ENCODE data around the gene CDK4.

CDK4 gene

DNA sequence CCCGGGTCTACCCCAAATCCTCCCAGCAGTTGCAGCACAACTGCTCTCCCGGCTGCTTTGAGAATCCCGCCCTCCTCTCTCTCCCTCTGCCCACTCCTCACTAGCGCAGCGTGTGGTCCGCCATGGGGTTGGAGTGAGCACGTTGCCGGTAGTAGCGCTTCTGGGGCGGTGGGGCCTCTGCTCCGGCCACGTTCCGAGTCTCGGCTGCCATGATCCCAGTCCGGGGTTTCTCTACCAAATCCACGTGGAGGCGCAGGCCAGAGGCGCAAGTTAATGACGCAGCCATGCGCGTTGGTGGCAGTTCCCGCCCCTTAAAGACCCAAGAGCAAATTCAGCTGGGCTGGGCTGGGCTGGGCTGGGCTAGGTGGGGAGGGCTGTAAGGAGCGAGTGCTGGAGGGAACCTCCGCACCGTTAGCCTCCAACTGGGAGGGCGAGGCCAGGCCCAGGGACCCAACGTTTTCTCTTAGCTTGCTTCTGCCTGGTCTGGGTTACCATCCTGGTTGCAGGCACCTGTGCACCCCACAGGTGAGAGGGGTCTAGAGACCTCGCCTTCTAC is 19.8 kb upstream of the CDK4 start, which contains the start of gene METTL1:
METTL1 (minus strand) TSS at position 233 of the 556 bp plus-strand sequence; CDS start at position 211, 22 bp downstream.
- DNase-seq (ENCODE audit: low read depth) = peak; percentile 73

- peak; percentile 62 for DNase-seq (ENCODE audit: low read depth)
These were observed 19.2 kb upstream of the CDK4 start for GRCh38 chr12:57771236-57771872.

DNA sequence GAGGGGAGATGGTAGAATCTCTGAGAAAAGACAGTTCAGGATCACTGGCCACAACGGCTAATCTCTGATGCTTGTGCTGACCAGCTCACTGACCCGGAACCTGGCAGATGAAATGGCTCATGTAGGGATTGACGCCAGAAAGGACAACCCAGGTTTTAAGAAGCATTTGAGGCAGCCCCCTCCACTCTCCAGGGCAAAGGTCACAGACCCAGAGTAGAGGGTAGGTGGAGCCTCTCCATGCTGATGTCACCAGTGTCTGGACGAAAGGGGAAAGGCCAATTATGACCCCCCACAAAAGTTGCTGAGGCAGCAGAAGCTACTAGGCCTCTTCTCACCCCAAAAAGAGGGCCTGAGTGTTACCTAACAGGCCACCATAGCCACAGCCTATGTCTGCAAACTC is 18.6 kb upstream of the CDK4 start:
- DNase-seq (ENCODE audit: low read depth) = no peak

DNA sequence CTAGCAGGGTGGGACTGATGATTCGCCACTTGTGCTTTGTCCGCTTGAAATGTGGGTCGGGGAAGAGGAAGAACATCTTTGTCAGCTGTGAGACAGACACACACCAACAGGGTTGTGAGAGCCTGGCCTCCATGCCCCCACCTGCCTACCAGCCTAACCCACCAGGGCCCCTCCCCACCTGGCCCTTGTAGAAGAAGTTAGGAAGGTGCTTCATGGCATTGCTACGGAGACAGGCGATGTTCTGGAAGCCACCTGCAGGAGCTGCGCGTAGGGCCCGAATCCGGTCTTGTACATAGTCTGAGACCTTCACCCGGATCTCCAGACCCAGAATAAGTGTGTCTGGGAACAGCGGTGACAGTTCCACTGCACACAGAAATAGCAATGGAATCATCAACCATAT is 17.5 kb upstream of the CDK4 start:
- DNase-seq (ENCODE audit: low read depth) = no peak

DNA sequence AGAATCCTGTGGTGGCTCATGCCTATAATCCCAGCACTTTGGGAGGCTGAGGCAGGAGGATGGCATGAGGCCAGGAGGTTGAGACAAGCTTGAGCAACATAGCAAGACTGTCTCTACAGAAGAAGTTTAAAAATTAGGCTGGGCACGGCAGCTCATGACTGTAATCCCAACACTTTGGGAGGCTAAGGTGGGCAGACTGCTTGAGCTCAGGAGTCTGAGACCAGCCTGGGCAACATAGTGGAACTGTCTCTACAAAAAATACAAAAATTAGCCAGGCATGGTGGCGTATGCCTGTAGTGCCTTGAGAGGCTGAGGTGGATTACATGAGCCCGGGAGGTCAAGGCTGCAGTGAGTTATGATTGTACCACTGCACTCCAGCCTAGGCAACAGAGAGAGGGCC is 15.8 kb upstream of the CDK4 start:
- DNase-seq (ENCODE audit: low read depth) = no peak

DNA sequence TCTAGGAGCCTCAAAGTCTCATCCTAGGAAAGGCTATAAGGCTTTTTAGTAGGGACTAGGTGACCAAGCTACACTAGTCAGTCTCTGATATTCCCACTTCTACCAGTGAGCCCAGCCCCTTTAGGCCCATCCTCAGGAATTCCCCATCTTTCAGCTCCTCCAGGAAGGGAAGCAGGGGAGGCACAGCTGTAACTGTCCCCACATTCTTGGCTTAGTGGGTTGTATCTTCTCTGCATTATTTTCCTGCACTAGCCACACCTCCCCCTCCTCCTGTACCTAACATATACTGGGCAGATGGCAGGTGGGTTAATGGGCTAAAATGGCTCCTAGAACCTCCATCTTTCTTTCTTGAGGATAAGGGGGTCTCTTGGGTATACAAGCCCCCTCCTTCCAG is 15.2 kb upstream of the CDK4 start:
- DNase-seq (ENCODE audit: low read depth) = no peak

- DNase-seq (ENCODE audit: low read depth) = no peak
These were observed 14.6 kb upstream of the CDK4 start, which contains the start of gene CYP27B1 for GRCh38 chr12:57766464-57767304. CYP27B1 (minus strand) TSS chr12:57767078; CDS start chr12:57767041, 37 bp downstream.

DNA sequence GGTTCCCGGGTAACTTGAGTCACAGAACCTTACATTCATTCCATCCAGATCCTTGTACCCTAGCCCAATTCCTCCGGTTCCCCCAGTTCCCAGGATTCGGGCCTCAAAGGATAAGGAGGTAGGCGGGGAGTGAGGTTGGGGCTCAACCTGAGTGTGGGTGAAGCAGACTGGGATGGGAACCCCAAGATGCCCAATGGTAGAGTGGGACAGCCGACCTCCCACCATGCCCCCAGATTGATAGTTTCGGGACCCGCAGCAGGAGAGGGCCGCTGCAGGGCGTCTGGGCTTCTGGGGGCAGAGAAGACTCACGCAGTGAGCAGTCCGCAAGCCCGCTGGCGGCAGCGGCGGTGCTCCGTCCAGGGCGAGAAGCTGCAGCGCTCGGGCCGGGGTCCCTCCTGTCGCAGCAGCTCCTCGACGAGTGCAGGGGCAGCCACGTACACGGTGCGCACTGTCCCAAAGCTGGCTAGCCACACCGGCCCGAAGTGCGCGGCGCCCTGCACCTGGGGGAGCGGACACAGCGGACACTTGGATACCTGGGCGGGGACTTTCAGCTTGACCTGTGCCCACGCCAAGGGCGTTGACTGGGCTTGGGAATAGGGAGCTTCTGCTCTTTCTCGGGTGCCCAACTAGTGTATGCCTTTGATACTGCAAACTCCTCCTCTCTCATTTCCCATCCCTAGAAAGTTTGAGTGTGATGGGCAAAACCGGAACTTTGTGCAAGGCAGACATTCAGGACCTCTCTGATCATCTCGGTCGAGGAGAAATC is 13.8 kb upstream of the CDK4 start:
- DNase-seq (ENCODE audit: low read depth) = no peak

DNA sequence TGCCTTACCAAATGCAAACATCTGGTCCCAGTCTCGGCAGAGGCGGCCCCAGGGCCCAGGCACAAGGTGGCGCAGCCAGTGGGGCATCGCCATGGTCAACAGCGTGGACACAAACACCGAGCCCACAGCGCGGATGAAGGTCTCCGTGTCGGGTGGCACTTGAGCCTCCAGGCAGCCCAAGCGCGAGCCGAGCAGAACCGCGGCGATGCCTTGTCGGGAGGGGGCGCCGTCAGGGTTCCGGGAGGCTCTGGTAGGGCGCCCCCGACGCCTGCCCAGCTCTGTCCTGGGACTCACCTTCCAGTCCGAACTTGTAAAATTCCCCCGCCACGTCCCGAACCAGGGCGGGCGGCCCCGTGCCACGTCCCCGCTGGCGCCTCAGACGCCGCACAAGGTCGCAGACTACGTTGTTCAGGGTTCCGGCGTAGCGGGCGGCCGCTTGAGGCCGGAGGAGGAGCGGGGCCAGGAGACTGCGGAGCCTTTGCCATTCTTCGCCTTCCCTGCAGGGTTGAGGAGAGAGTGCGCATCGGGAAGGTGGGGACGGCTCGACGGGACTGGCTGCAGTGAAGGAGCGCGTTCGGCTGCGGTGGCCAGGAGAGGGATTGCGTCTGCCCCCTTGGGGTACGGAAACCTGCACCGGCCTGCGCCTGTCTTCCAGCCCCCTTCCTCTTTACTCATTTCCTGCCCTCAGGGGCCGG is 13.0 kb upstream of the CDK4 start:
- no peak for DNase-seq (ENCODE audit: low read depth)

- no peak for DNase-seq (ENCODE audit: low read depth)
These were observed 12.5 kb upstream of the CDK4 start for GRCh38 chr12:57764662-57765002.

DNA sequence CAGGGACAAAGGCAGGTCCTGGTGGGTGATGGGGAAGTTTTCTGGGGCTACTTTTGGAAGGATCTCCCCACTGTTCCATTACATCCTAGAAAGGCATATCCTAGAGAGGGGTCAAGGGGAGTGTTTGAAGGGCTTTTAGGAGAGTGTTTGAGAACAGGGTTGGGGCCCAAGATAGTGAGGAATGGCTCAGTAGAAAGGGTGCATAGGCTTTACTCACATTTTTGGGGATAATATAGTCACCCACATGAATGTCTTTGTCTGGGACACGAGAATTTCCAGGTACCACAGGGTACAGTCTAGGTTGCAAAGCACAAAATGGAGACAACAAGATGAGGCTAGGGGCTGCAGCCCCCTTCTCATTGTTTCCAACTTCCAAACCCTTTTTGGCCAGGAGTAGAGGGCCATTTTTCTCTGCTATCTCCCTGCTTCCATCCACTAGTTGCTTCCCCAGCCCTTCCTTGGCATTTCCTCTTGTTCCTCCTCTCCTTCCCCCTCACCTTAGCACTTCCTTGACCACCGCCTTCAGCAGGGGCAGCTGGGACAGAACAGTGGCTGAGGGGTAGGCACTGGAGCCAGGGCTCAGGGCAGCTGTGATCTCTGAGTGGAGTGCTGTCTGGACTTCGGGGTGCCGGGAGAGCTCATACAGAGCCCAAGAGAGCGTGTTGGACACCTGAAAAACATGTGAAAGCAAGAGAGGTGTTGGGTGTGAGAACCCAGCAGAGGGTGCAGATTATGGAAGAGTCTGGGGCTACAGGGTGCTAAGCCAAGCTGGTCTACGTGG is 12.0 kb upstream of the CDK4 start:
- DNase-seq (ENCODE audit: low read depth) = no peak

GRCh38 chr12:57762463-57762862 is 10.4 kb upstream of the CDK4 start:
- no peak for DNase-seq (ENCODE audit: low read depth)

- DNase-seq (ENCODE audit: low read depth) = no peak
These were observed 9.4 kb upstream of the CDK4 start for GRCh38 chr12:57761391-57761998.

- no peak for DNase-seq (ENCODE audit: low read depth)
These were observed 8.4 kb upstream of the CDK4 start for GRCh38 chr12:57760347-57760982.

DNA sequence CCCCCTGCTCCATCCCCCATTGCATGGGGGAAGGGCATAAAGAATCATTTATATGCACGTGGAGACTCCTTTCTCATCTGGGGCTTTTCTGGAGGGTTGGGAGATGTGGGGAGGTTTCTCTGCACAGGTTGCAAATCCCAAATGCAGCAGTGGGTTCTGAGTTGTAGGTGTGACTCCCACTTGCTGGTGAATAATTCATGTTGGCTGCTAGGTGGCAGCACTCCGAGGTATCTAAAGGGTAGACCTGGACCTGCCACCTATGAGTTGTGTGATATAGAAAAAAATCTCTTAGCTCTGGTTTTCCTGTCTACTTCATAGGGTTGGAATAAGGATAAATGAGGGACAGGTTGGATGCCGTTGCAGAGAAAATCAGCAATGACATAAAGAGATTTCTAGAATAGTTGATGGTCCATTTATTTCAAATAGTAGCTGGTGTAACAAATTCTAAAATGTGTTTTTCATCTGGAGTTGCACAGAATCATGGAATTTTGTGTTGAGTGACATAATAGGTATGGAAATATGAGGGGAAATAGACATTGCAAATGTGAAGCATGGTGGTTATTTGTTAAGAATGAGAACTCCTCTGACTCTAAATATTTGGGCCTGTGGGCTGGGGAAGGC is 7.4 kb upstream of the CDK4 start:
- DNase-seq (ENCODE audit: low read depth) = no peak

GRCh38 chr12:57758552-57759359 is 6.6 kb upstream of the CDK4 start:
- DNase-seq (ENCODE audit: low read depth) = no peak

DNA sequence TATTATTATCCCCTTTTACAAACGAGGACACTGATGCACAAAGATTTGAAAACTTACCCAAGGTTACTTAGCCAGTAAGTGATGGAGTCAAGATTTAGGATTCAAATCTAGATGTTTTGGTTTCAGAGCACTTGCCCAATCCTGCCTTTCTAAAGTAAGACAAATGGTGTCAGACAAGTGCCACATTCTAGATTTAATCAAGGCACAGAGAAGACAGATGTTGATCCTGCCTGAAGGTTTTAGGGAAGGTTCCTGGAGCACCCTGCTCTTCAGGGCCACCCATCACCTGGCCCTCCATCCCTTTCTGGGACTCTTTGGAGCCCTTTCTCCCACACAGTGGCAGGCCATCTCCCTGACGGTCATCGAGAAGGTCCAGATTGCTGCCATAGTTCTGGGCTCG is 5.7 kb upstream of the CDK4 start:
- no peak for DNase-seq (ENCODE audit: low read depth)

- DNase-seq (ENCODE audit: low read depth) = peak; percentile 52
These were observed 4.6 kb upstream of the CDK4 start for GRCh38 chr12:57756406-57757341.
